ENCODE measurements around the gene MAD1L1. TPM values are rescaled to one million over a fixed set of nuclear protein-coding genes. Genes with fewer than 3 reads are reported as not detected.

The MAD1L1 gene
- total RNA-seq, 1 experiment from 2014 or later = 46.7 TPM

DNA sequence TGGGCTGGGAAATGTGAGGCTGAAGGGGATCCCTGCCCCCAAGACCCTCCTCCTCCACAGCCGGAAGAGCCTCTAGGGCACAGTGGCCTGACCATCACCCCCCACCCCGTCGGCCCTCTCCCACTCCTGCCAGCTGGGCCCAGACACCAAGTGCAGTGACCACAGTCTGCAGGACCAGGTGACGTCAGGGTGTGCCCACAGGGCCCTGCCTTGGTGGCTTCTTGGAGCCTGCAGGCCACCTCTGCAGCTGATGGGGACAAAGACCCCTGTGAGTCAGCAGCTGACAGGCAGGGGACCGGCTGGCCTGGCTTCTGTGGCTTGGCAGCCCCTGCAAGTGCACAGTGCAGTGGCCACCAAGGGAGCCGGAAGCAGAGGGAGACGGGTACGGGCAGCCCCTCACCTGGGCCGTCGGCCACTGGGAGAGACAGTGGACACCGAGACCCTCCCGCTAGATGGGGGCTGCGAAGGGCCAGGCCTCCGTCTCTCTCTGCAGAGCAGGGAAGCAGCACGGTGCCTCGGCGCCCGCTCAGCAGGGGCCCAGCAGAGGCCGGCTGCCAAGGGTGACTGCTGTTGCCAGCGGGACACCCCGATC lies 288.0 kb downstream of the MAD1L1 start:
- Histone ChIP-seq H3K27ac (ENCODE audit: low read depth, low read length, poor library complexity, severe bottlenecking) (no peak overlapping the region), H3K4me1 (ENCODE audit: insufficient read depth, low read length, poor library complexity, severe bottlenecking) (peaks cover 10% of the 10 kb centered on the region), H3K9me3 (ENCODE audit: low read depth, low read length, poor library complexity, severe bottlenecking) (no peaks in the 10 kb centered on the region), H3K4me3 (ENCODE audit: low read depth, low read length, poor library complexity, severe bottlenecking) (no peak overlapping the region), H3K27me3 (replicated peaks; ENCODE audit: insufficient read depth, low read depth, low read length, poor library complexity) (no peaks in the 10 kb centered on the region), H3K36me3 (ENCODE audit: insufficient read depth, low read length, poor library complexity, severe bottlenecking) (no peaks in the 10 kb centered on the region)
- TF ChIP-seq, protein P1, sequence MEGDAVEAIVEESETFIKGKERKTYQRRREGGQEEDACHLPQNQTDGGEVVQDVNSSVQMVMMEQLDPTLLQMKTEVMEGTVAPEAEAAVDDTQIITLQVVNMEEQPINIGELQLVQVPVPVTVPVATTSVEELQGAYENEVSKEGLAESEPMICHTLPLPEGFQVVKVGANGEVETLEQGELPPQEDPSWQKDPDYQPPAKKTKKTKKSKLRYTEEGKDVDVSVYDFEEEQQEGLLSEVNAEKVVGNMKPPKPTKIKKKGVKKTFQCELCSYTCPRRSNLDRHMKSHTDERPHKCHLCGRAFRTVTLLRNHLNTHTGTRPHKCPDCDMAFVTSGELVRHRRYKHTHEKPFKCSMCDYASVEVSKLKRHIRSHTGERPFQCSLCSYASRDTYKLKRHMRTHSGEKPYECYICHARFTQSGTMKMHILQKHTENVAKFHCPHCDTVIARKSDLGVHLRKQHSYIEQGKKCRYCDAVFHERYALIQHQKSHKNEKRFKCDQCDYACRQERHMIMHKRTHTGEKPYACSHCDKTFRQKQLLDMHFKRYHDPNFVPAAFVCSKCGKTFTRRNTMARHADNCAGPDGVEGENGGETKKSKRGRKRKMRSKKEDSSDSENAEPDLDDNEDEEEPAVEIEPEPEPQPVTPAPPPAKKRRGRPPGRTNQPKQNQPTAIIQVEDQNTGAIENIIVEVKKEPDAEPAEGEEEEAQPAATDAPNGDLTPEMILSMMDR (conservative IDR thresholded peaks at IDR 0.05; ENCODE audit: low read depth, low read length) = no peak
- no peak for TF ChIP-seq EZH2 (IDR thresholded peaks at IDR 0.05; ENCODE audit: borderline replicate concordance, low read depth, low read length, poor library complexity, severe bottlenecking)
- CTCF ChIA-PET = no interaction called here
- intact Hi-C loops (cut with micrococcal nuclease; ENCODE audit: unreplicated experiment) = no loop called here
- BruUV-seq (replicated peaks) = no TSS peak
- POLR2A ChIA-PET (ENCODE audit: low non-redundant PET) = no interaction called here
- no peak for DNase-seq (ENCODE audit: low spot score)

DNA sequence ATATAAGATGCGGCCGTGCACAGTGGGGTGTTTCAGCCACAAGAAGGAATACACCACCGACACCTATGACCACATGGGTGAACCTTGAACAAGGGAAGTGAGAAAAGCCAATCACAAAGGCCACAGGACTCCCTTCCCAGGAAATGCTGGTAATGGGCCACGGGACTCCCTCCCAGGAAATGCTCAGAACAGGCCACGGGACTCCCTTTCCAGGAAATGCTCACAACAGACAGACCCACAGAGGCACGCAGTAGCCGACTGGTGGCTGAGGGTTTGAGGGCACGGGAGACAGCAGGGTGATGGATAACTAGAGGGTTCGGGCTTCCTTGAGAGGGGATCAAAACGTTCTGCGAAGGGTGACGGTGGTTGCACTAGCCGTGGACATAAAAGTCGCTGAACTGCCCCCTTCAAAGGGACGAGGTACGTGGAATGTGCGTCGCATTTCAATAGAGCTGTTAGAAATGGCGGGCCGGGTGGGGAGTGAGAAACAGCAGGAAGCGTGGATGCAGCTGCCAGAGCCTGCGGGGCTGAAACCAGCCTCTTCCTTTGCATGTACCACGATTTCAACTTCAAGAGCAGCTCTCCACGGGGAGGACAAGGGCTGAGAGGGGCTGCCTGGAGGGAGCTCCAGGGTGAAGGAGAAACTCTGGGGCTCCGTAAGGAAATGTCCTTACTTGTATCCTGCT lies 288.7 kb downstream of the MAD1L1 start:
- POLR2A ChIA-PET (ENCODE audit: low non-redundant PET) = no interaction called here
- intact Hi-C loops (cut with micrococcal nuclease; ENCODE audit: unreplicated experiment) = no loop called here
- no peak overlapping the region for H3K27ac ChIP-seq (ENCODE audit: low read depth, low read length, poor library complexity, severe bottlenecking)
- TF ChIP-seq, protein P1 (conservative IDR thresholded peaks at IDR 0.05; ENCODE audit: low read depth, low read length) = no peak
- TF ChIP-seq EZH2 (IDR thresholded peaks at IDR 0.05; ENCODE audit: borderline replicate concordance, low read depth, low read length, poor library complexity, severe bottlenecking) = no peak
- no TSS peak for BruUV-seq (replicated peaks)
- H3K36me3 ChIP-seq (ENCODE audit: insufficient read depth, low read length, poor library complexity, severe bottlenecking) = no peaks in the 10 kb centered on the region
- CTCF ChIA-PET = no interaction called here
- no peaks in the 10 kb centered on the region for H3K9me3 ChIP-seq (ENCODE audit: low read depth, low read length, poor library complexity, severe bottlenecking)
- no peaks in the 10 kb centered on the region for H3K27me3 ChIP-seq (replicated peaks; ENCODE audit: insufficient read depth, low read depth, low read length, poor library complexity)
- peaks cover 12% of the 10 kb centered on the region for H3K4me1 ChIP-seq (ENCODE audit: insufficient read depth, low read length, poor library complexity, severe bottlenecking)
- H3K4me3 ChIP-seq (ENCODE audit: low read depth, low read length, poor library complexity, severe bottlenecking) = no peak overlapping the region
- no peak for DNase-seq (ENCODE audit: low spot score)

DNA sequence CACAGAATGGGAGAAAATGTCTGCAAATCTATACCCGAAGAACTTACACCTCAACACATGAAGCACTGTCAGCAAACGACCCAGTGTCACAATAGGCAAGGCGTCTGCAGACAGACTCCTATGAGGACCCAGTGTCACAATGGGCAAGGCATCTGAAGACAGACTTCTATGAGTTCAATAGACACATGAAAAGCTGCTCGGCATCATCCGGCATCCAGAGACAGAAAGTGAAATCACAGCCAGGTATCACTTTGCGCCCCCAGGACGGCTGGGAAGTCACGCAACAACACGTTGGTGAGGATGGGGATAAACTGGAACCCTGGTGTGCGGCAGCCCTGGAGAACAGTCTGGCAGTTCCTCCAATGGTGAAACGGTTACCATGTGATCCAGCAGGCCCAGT lies 289.4 kb downstream of the MAD1L1 start:
- Histone ChIP-seq H3K36me3 (ENCODE audit: insufficient read depth, low read length, poor library complexity, severe bottlenecking) (no peaks in the 10 kb centered on the region), H3K9me3 (ENCODE audit: low read depth, low read length, poor library complexity, severe bottlenecking) (no peaks in the 10 kb centered on the region), H3K27me3 (replicated peaks; ENCODE audit: insufficient read depth, low read depth, low read length, poor library complexity) (no peaks in the 10 kb centered on the region), H3K27ac (ENCODE audit: low read depth, low read length, poor library complexity, severe bottlenecking) (no peak overlapping the region), H3K4me3 (ENCODE audit: low read depth, low read length, poor library complexity, severe bottlenecking) (no peak overlapping the region), H3K4me1 (ENCODE audit: insufficient read depth, low read length, poor library complexity, severe bottlenecking) (peaks cover 12% of the 10 kb centered on the region)
- TF ChIP-seq, protein P1 (conservative IDR thresholded peaks at IDR 0.05; ENCODE audit: low read depth, low read length) = no peak
- TF ChIP-seq EZH2 (IDR thresholded peaks at IDR 0.05; ENCODE audit: borderline replicate concordance, low read depth, low read length, poor library complexity, severe bottlenecking) = no peak
- ChIA-PET POLR2A (ENCODE audit: low non-redundant PET) (no interaction called here), CTCF (no interaction called here)
- BruUV-seq (replicated peaks) = no TSS peak
- DNase-seq (ENCODE audit: low spot score) = no peak
- intact Hi-C loops (cut with micrococcal nuclease; ENCODE audit: unreplicated experiment) = no loop called here
